GM19467 (cell line): Measurements from ENCODE around the gene CD74.
"Not testable (repeated sequence)": the region's sequence is repeated elsewhere in the genome, so short reads cannot be mapped to it uniquely, and the experiment has no call there.

Experiments used
- ATAC-seq: cut with Tn5 transposase; IDR thresholded peaks from one replicate; pipeline ENCODE4 v1.9.1; 2021; ENCODE audit warnings: mild to moderate bottlenecking, moderate library complexity; ENCODE audit not compliant: unreplicated experiment

The CD74 gene

DNA sequence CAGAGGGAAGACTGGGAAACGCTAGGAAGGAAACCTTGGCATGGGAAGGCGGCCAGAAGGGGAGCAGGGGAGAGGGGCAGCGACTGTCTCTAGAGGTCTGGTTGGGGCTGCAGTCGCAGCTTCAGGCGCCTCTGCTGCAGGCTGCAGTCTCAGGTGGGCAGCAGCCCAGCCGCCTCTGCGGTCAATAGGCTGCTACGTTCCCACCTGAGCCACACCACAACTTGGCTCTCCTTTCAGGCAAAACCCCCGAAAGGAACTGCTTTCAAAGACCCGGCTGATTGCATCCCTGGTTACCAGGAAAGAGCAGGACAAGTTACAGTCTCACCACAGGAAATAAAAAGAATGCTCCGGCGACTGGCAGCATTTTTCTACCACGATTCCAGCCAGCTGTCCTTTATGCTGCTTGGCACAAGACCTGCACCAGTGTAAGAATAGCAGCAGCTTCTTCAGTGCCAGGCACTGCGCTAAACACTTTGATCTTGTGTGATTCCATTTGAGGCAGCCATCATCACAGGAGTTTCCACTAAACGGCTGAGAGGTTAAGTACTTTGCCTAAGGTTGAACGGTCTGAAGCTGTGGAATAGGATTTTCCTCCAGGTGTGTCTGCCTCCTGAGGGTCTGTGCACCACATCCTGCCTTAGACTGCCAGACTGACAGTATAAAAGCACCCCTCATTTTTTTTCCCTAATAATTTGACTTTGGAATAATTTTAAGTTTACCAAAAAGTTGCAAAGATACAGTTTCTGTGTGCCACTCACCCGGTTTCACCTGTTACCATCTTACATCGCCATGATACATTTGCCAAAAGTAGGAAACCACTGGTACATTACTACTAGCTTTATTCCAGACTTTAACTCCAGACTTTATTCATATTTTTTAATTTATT is 29.3 kb upstream of the CD74 start:
- ATAC-seq: no peak

DNA sequence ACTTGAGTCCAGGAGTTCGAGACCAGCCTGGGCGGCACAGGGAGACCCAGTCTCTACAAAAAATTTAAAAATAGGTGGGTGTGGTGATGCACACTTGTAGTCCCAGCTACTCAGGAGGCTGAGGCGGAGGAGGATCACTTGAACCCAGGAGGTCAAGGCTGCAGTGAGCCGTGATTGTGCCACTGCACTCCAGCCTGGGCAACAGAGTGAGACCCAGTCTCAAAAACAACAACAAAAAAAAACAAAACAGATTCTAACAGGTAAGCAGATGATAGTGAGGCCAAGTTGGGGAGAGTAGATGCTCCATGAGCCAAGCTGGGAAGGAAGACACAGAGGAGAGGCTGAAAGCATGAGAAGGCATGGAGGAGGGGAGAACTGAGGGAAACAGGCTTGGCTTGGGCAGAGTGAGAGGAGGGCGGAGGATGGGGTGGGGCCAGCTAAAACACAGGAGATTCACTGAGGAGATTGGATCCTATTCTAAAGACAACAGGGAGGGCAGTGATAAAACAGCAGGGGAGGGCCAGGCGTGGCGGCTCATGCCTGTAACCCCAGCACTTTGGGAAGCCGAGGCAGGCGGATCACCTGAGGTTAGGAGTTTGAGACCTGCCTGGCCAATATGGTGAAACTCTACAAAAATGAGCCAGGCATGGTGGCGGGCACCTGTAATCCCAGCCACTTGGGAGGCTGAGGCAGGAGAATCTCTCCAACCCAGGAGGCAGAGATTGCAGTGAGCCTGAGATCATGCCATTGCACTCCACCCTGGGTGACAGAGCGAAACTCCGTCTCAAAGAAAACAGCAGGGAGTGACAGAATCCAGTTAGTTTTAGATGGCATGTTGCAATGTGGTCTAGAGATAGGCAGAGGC is 28.5 kb upstream of the CD74 start:
- no peak for ATAC-seq

DNA sequence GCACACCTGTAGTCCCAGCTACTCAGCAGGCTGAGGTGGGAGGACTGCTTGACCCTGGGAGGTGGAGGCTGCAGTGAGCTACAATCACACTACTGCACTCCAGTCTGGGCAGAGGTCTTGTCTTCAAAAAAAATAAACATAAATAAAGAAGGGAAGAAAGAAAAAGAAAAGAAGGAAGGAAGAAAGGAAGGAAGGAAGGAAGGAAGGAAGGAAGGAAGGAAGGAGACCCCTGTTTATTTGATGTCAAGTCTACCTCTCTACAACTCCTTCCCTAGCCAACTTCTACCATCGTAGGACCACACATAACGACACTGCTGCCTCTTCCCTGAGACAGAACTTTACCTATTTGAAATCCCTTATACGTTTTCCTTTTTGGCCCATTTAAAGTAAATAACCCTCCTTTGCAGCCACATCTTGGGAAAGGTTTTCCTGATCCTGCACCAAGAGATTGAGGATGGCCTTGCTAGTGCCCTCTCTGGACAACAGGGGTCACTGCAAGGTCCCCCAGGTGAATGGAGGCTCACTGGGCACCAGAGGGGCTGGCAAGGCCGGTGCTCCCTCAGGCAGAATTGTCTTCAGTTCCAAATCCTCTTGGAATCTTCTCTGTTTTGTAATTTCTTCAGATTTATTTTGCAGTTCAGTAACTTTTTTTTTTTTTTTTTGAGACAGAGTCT is 26.3 kb upstream of the CD74 start:
- no peak for ATAC-seq

DNA sequence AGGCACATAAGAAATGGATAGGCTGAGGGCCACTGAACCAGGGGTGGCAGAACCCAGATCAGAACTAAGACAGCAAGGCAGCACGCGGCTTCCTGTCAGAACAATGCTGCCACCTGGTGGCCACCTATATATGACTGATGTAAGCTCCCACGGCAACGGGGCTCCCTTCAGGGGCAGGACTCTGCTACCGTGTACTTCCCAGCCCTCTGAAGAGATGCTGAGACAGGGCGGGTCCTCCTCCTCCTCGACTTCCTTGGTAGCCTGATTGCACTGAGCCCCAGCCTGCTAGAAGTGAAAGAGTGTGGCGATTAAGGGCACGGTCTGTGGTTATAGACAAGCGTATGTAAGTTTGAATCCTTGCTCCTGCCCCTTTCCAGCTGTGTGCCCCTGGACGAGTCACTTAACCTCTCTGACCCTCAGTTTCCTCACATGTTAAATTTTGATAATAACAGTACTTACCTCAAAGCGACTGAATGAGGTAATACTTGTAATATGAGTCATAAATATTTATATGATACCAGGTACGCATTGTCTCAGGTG is 23.5 kb upstream of the CD74 start:
- ATAC-seq: peak; percentile 94

DNA sequence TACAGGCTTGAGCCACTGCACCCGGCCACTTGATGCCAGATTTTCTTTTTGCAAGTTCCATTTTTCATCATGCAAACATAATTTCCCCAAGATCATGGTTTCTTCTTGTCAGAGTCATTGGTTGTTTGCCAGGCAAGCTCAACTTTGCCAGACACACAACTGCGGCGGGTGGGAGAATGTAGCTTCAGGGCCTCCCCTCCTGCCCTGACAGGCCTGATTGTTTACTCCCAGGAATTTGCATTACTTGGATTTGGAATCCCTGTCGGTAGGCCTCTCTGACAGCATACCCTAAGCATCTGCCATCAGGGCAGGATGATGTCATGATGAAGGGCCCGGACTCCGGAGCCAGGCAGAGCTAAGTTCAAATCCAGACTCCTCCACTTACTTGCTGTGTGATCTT is 21.8 kb upstream of the CD74 start:
- no peak for ATAC-seq

DNA sequence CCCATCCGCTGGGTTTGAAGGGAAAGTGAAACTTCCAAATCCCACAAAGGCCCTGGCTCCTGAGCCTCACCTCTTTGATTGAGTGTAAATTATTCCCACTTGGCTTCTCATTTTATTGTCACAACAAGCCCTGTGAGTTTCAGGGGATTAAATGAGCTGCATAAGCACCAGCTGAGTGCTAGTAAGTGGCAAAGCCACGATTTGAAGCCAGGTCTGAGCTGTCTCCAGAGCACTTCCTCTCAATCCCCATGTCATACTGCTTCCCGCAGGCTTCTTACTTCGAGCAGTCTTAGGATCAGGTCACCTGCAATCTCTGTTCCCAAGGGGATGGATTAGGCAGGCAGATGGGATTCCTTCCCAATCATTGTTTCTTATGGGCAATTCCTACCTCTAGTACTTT is 18.9 kb upstream of the CD74 start:
- no peak for ATAC-seq

DNA sequence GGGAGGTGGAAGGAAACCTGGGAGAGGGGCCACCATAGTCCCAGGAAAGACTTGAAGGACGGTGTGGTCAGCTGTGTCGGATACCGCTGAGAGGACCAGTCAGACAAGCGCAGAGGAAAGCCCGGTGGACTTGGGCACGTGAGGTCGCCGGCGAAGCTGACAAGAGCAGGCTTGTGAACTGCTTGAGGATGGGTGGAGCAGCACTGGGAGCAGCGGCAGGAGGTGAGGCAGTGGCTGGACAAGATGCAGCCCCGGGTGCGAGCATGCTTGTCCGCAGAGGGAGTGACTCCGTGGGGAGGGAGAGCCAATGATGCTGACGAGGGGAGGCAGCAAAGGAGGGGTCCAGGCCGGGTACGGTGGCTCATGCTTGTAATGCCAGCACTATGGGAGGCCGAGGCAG is 18.3 kb upstream of the CD74 start:
- ATAC-seq: no peak

DNA sequence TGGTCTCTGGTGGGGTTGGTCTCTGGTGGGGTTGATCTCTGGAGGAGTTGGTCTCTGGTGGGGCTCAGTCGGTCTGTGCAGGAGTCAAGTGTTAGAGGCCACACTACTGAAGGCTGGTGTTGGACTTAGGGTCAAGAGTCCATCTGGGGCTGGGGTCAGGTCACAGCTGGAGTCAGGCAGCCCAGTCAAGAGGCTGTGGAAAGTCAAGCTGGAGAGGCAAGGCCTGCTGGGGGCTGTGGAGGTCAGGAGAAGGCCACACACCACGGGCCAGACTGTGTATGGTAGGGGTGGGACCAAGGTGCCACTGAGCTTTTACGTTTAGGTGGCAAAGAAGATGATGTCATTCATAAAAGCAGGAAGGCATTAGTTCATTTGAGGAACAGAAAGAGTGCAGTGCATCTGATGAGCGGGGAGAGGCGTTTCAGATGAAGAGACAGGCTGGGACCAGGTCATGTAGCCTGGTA is 16.7 kb upstream of the CD74 start:
- ATAC-seq: peak; percentile 51

DNA sequence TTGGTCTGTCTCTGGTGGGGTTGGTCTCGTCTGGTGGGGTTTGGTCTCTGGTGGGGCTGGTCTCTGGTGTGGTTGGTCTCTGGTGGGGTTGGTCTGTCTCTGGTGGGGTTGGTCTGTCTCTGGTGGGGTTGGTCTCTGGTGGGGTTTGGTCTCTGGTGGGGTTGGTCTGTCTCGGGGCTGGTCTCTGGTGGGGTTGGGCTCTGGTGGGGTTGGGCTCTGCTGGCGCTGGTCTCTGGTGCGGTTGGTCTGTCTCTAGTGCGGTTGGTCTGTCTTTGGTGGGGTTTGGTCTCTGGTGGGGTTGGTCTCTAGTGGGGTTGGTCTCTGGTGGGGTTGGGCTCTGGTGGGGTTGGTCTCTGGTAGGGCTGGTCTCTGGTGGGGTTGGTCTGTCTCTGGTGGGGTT is 16.3 kb upstream of the CD74 start:
- ATAC-seq: no peak

DNA sequence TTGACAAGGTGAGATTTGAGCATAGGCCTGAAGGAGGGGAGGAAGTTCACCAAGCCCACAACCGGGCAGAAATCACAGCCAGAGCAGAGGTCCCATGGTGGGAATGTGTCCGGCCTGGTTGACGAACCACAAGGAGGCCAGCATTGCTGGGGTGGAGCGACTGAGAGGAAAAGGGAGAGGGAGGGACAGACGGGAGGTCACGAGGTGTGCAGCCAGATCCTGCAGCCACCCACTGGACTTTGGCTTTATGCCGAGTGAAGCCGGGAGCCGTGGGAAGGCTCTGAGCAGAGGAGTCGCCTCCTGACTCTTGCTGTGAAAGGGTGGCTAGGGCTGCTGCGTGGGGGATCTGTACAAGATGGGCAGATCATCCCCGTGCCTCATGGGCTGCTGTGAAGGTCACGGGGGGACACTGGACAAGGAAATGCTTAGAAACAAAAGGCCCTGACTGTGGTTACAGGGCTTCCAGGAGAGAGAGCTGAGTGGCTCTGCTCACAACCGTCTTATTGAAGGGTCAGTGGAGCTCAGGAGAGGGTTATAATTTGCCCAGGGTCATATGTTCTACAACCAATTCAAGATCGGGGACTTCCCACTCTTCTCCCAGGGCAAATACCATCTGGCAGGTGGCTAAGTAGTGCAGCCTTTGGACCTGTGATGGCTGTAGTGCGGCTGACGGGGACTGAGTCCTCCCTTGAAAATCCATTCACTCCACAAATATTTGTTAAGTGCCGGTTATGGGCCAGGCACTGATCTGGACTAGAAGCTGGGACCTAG is 15.6 kb upstream of the CD74 start:
- ATAC-seq: no peak

DNA sequence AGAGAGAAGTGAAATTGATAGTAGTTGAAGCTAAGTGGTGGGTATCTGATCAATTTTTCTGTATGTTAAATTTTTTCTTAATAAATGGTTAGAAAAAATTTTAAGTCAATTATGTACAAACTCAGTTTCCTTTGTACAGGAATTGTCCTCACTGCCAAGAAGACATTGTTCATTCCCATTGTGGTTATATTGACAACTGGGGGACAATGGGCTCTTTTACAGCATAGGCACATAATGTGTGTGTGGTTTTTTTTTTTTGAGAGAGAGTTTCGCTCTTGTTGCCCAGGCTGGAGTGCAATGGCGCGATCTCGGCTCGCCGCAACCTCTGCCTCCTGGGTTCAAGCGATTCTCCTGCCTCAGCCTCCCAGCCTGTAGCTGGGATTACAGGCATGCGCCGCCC is 13.5 kb upstream of the CD74 start:
- ATAC-seq: not testable (repeated sequence)

DNA sequence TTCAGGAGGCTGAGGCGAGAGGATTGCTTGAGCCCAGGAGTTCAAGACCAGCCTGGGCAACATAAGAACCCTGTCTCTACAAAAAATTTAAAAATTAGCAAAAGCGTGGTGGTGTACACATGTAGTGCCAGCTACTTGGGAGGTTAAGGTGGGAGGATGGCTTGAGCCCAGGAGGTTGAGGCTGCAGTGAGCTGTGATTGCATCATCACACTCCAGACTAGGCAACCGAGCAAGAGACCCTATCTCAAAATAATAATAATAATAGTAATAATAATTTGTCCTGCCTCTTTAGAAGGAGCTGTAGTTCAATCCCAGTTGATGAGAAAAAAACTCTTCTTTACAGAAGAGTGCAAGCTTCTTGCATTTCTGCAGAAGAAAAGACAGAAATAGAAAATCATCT is 10.0 kb upstream of the CD74 start:
- no peak for ATAC-seq

DNA sequence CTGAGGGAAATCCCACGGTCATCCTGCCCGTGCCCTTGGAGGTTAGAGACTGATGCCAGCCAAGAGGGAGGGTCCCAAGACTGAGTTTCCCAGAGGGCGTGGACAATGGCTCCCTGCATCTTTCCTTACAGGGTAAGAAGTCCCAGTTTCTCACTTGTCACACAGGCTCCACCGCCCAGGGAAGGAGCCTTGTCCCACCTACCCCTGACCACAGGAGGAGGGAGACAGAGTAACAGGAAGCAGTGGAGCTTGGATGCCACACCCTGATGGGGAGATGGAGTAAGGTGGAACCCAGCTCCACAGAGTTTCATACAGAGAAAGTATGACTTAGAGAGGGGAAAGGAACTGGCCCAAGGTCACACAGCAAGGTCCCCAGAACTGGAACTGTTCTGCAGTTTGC is 9.4 kb upstream of the CD74 start:
- ATAC-seq: no peak

DNA sequence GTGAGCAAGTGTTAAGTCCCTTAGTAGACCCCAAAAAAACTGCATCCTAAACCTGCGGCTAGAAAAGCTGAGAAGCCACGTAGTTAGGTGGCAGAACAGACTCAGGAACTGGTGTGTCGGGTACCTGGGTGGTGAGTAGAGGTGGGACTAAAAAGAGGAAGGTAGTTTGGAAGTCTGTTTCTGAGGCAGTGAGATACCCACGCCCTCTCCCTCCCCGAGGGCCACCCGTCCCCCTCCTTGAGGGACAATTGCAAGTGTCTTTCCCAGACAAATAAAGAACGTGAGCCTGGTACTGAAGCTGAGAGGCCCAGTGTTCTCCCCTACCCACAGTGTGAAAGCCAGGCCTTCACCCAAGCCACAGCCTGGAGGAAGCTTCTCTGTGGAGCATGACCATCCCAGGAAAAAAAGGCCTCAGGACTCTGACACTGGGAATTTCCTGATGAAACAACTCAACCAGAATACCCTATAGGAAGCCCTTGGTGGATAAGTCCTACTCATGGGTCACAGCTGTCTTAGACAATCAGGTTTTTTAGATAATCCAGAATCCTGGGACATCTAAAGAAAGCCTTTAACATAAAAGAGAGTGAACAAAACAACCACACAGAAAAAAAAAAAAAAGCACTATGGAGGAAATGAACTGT is 7.0 kb upstream of the CD74 start:
- ATAC-seq: no peak

DNA sequence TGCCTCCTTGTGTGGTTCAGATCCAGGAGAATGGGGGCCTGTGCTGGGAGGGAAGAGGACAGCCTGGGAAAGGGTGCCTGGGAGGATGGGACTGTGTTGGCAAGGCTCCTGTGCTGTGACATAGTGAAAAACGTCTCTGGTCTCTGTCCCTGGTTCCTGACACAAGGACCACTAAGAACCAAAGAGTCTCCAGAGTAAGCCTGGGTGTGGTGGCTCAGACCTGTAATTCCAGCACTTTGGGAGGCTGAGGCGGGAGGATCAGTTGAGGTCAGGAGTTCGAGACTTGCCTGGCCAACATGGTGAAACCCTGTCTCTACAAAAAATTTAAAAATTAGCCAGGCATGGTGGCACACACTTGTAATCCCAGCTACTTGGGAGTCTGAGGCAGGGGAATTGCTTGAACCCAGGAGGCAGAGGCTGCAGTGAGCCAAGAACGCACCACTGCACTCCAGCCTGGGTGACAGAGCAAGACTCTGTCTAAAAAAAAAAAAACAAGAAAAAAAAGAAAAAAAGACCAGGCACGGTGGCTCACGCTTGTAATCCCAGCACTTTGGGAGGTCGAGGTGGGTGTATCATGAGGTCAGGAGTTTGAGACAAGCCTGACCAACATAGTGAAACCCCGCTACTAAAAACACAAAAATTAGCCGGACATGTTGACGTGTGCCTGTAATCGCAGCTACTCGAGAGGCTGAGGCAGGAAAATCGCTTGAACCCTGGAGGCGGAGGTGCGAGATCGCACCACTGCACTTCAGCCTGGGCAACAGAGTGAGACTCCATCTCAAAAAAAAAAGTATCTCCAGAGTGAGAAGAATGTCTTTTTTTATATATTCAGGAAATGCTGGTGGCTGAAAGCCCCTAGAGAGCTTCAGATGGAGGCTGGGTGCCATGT is 1.4 kb upstream of the CD74 start:
- ATAC-seq: not testable (repeated sequence)

DNA sequence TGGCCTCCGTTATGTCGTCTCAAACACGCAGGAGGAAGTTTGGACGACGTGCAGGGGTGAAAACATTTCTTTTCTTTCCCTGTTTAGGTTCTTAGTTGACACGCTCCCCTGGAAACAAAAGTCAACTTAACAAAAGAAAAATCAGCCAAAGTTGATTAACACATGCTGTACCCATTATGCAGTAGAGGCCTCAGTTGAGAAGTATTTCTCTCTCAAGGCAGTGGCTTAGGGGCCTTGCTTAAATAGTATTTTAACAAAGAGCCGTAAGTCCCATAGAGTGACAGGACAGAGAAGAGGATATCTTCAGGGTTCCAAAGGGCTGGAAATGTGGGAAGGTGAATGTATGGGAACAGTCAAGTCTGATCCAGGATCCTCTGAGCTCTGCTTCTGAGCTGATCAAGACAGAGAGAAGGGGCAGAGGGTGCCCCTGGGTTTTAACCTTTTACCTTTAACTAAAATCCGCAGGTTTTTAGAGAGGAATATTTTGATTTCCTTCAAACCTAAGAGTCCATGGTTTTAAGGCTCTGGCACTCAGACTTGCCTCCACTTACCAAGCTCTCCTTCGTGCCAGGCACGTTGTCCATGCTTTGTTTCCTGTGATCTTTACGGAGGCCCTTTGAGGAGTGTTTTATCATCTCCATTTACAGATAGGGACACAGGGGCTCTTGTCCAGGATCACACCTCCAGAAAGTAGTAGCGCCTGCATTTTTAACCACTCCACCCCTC is 629 bp upstream of the CD74 start:
- no peak for ATAC-seq

DNA sequence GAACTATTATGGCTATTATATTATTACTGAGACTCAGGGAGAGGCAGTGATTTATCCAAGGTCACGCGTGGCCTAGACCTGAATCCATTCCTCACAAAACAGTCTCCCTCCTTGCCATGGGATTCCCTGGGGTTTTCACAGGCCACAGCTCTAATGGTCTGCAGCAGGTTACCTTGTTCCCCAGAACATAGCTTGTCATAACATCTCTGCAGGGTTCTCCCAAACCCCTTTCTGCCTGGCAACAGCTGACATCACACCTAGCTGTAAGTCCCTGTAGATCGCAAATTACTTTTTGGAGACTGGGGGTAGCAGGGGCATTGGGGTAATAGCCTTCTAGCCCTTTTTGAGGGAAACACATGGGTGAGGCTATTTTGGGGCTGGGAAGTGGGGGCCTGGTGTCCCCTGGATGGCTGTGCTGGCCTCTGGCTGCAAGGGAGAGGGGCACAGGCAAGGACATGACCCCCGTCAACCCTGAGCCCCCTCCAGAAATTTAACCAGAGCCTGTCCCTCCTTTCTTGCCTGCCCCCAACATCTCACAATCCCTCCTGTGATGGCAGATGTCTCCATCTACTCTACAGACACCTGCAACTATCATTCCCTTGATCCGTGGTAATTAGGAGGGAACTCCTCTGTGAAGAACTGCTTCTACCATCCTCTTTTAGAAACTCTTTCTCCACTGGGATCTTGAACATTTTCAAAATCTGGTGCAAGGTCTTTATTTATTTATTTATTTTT is 1.3 kb downstream of the CD74 start:
- no peak for ATAC-seq
